ENCODE measurements around the gene IL1R2.

IL1R2 gene

GRCh38 chr2:102034683-102035548 is 43.2 kb downstream of the IL1R2 start:
- no peak for DNase-seq (ENCODE audit: low read depth)
- H3K4me3 ChIP-seq (ENCODE audit: low read depth, low read length): no peak overlapping the region
- no peak for TF ChIP-seq CTCF (IDR thresholded peaks at IDR 0.05; ENCODE audit: insufficient read depth, low read depth, low read length, missing control alignments)

GRCh38 chr2:102037681-102038080 is 45.9 kb downstream of the IL1R2 start:
- no peak for TF ChIP-seq CTCF (IDR thresholded peaks at IDR 0.05; ENCODE audit: insufficient read depth, low read depth, low read length, missing control alignments)
- no peak overlapping the region for H3K4me3 ChIP-seq (ENCODE audit: low read depth, low read length)
- DNase-seq (ENCODE audit: low read depth): no peak

DNA sequence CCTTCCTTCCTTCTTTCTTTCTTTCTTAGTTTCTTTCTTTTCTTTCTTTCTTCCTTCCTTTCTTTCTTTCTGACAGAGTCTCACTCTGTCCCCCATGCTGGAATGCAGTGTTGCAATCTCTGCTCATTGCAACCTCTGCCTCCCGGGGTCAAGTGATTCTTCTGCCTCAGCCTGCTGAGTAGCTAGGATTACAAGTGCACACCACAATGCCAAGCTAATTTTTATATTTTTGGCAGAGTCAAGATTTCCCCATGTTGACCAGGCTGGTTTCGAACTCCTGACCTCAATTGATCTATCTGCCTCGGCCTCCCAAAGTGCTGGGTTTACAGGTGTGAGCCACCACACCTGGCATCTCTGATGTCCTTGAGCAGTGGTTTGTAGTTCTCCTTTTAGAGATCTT is 48.5 kb downstream of the IL1R2 start:
- no peak for TF ChIP-seq CTCF (IDR thresholded peaks at IDR 0.05; ENCODE audit: insufficient read depth, low read depth, low read length, missing control alignments)
- no peak for DNase-seq (ENCODE audit: low read depth)
- no peak overlapping the region for H3K4me3 ChIP-seq (ENCODE audit: low read depth, low read length)

- no peak for TF ChIP-seq CTCF (IDR thresholded peaks at IDR 0.05; ENCODE audit: insufficient read depth, low read depth, low read length, missing control alignments)
- DNase-seq (ENCODE audit: low read depth): no peak
- no peak overlapping the region for H3K4me3 ChIP-seq (ENCODE audit: low read depth, low read length)
Observed at GRCh38 chr2:102041351-102041750, 49.6 kb downstream of the IL1R2 start.

DNA sequence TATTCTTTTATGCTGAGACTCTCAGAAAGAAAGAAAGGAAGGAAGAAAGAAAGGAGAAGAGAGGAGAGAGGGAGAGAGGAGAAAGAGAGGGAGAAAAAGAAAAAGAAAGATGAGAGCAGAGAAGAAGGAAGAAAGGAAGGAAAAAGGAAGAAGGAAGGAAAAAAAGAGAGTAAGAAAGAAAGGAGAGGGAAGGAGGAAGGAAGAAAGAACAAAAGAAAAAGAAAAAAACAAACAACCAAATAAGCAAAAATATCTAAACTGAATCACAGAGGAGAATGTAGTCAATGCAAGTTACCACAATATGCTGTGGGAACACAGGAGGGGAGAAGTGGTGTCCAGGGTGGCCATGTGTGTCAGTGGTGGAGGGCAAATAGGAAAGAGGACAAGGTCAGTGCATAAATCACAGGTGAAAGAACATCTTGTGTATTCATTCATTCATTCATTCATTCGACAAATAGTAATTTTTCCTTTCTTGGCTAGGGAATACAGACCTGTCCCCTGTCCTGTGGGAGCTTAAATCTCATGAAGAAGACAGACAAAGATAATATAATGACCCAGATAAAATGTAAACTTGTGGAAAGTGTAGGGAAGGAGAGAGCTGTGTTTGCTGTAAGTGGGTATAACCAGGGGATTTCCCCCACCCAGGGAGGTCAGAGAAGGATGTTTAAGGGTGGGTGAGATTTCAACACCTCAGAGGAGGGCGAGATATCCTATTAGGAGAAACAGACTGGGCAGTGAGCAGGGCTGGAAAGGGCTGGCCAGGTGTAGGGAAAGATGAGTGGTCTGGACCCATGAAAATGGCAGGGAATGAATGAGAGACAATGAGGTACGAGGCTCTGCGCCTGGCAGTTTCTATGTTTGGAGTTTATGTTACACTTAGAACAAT is 50.7 kb downstream of the IL1R2 start:
- no peak for TF ChIP-seq CTCF (IDR thresholded peaks at IDR 0.05; ENCODE audit: insufficient read depth, low read depth, low read length, missing control alignments)
- no peak overlapping the region for H3K4me3 ChIP-seq (ENCODE audit: low read depth, low read length)
- no peak for DNase-seq (ENCODE audit: low read depth)

DNA sequence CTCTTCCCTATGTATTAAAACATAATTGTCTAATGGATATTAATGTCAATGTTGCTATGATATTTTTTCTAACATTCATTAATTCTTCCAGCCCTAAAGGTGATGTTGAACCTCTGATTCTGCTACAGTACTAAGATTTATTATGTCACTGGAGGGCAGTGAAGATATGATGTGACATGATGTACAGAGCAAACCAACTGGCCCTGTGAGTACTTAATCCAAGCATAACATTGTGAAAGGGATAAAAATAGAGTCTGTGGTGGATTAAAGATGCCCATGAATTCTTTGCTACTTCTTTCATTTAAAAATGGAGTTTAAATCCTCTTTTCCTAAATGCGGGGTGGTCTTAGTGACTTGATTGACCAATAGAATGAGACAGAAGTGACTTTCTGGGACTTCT is 51.8 kb downstream of the IL1R2 start:
- no peak for TF ChIP-seq CTCF (IDR thresholded peaks at IDR 0.05; ENCODE audit: insufficient read depth, low read depth, low read length, missing control alignments)
- no peak overlapping the region for H3K4me3 ChIP-seq (ENCODE audit: low read depth, low read length)
- no peak for DNase-seq (ENCODE audit: low read depth)

All from GM12865 (cell line).